NCI-H2081 treated with DMSO at 0.1 percent for 48 hours (cell line): ENCODE measurements around the gene SLMAP.

Experiments
- DNase-seq: peaks from one replicate; lab custom pipeline; 2025; lab: John Stamatoyannopoulos, UW

The SLMAP gene

GRCh38 chr3:57943525-57944495 lies 187.7 kb downstream of the SLMAP start:
- DNase-seq: no peak

- no peak for DNase-seq
Measured at GRCh38 chr3:57946970-57947381, 190.9 kb downstream of the SLMAP start.

GRCh38 chr3:57948080-57948671 lies 192.1 kb downstream of the SLMAP start:
- no peak for DNase-seq

GRCh38 chr3:57948781-57949242 lies 192.7 kb downstream of the SLMAP start:
- no peak for DNase-seq

GRCh38 chr3:57949344-57949743 lies 193.2 kb downstream of the SLMAP start:
- no peak for DNase-seq

GRCh38 chr3:57949785-57950615 lies 193.9 kb downstream of the SLMAP start:
- DNase-seq: no peak

- no peak for DNase-seq
Measured at GRCh38 chr3:57951066-57951882, 195.2 kb downstream of the SLMAP start.

- no peak for DNase-seq
Measured at GRCh38 chr3:57952208-57952631, 196.1 kb downstream of the SLMAP start.

- DNase-seq: no peak
Measured at GRCh38 chr3:57952651-57953050, 196.5 kb downstream of the SLMAP start.

- no peak for DNase-seq
Measured at GRCh38 chr3:57953576-57953975, 197.5 kb downstream of the SLMAP start.

- DNase-seq: no peak
Measured at GRCh38 chr3:57956119-57956832, 200.2 kb downstream of the SLMAP start.

- no peak for DNase-seq
Measured at GRCh38 chr3:57956833-57957174, 200.7 kb downstream of the SLMAP start.

- DNase-seq: no peak
Measured at GRCh38 chr3:57957824-57958223, 201.7 kb downstream of the SLMAP start.

- DNase-seq: no peak
Measured at GRCh38 chr3:57958642-57959422, 202.7 kb downstream of the SLMAP start.

GRCh38 chr3:57959423-57960173 lies 203.5 kb downstream of the SLMAP start:
- DNase-seq: no peak

- DNase-seq: no peak
Measured at GRCh38 chr3:57960174-57960505, 204.0 kb downstream of the SLMAP start.

- DNase-seq: no peak
Measured at GRCh38 chr3:57961177-57961827, 205.2 kb downstream of the SLMAP start.

- no peak for DNase-seq
Measured at GRCh38 chr3:57961828-57962447, 205.8 kb downstream of the SLMAP start.
